HG02610 (cell line): Measurements from ENCODE around the gene ZSWIM3.
A peak's percentile ranks its signal among the peaks of the same experiment; 100 is the strongest.

Experiments
- ATAC-seq: cut with Tn5 transposase; IDR thresholded peaks from one replicate; pipeline ENCODE4 v1.9.1; 2021; ENCODE audit warnings: mild to moderate bottlenecking, moderate library complexity; ENCODE audit not compliant: unreplicated experiment

ZSWIM3 gene

GRCh38 chr20:45909336-45909808, 52.0 kb downstream of the ZSWIM3 start:
- ATAC-seq: no peak

GRCh38 chr20:45909817-45910669, 52.6 kb downstream of the ZSWIM3 start:
- ATAC-seq: no peak

GRCh38 chr20:45910670-45911485, 53.5 kb downstream of the ZSWIM3 start:
- peak; percentile 93 for ATAC-seq

GRCh38 chr20:45911486-45912343, 54.3 kb downstream of the ZSWIM3 start, which contains the start of gene PLTP:
Gene PLTP, minus strand, starts transcription at chr20:45912155. Its CDS starts 703 bp downstream, at chr20:45911452.
- no peak for ATAC-seq

- ATAC-seq: no peak
Measured at GRCh38 chr20:45912344-45912682, 54.9 kb downstream of the ZSWIM3 start.

- no peak for ATAC-seq
Measured at GRCh38 chr20:45913116-45913515, 55.7 kb downstream of the ZSWIM3 start.

- ATAC-seq: no peak
Measured at GRCh38 chr20:45917790-45918141, 60.4 kb downstream of the ZSWIM3 start.

- no peak for ATAC-seq
Measured at GRCh38 chr20:45918182-45918737, 60.8 kb downstream of the ZSWIM3 start.

GRCh38 chr20:45918779-45919537, 61.5 kb downstream of the ZSWIM3 start:
- ATAC-seq: no peak

GRCh38 chr20:45919542-45920399, 62.4 kb downstream of the ZSWIM3 start:
- ATAC-seq: no peak

- no peak for ATAC-seq
Measured at GRCh38 chr20:45920462-45921336, 63.3 kb downstream of the ZSWIM3 start.

- ATAC-seq: no peak
Measured at GRCh38 chr20:45921337-45922189, 64.1 kb downstream of the ZSWIM3 start.

GRCh38 chr20:45924391-45925261, 67.2 kb downstream of the ZSWIM3 start:
- ATAC-seq: no peak

- no peak for ATAC-seq
Measured at GRCh38 chr20:45925821-45926506, 68.5 kb downstream of the ZSWIM3 start.

GRCh38 chr20:45926731-45927070, 69.3 kb downstream of the ZSWIM3 start:
- ATAC-seq: no peak
